ENCODE data around the gene CEACAM19.

CEACAM19 gene

DNA sequence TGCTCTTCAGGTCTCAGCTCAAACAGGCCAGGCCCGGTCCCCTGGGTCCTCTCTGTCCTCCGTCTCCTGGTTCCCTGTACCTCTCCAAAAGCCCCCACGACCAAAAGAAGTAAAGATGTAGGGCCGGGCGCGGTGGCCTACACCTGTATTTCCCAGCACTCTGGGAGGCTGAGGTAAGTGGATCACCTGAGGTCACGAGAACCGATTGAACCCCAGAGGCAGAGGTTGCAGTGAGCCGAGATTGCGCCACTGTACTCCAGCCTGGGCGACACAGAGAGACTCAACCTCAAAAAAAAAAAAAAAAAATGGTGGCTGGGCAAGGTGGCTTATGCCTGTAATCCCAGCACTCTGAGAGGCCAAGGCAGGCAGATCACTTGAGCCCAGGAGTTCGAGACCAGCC is 55.2 kb downstream of the CEACAM19 start:
- in situ Hi-C loops (cut with HindIII; ENCODE audit: low pct_unique_long_range_greater_than_20kb, low sequenced_read_pairs), result no loop called here
- no peak for TF ChIP-seq JUND (IDR thresholded peaks at IDR 0.05; ENCODE audit: low read depth)
- DNase-seq (ENCODE audit: low read depth in 1 of 2, low spot score in 1 of 2), result no peak

DNA sequence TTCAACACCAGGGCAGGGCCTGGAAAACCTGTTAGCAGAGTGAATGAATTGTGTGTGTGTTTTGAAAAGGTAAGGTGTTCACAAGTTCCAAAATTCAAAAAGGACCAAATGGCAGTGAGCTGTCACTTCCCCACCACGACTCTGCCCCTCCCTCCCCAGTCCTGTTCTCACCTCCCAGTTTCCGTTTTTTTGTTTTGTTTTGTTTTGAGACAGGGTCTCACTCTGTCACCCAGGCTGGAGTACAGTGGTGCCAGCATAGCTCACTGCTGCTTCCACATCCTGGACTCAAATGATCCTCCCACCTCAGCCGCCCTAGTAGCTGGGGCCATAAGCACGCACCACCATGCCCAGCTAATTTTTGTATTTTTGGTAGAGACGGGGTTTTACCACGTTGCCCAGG is 56.9 kb downstream of the CEACAM19 start:
- in situ Hi-C loops (cut with HindIII; ENCODE audit: low pct_unique_long_range_greater_than_20kb, low sequenced_read_pairs), result no loop called here
- TF ChIP-seq JUND (IDR thresholded peaks at IDR 0.05; ENCODE audit: low read depth), result no peak
- no peak for DNase-seq (ENCODE audit: low read depth in 1 of 2, low spot score in 1 of 2)

DNA sequence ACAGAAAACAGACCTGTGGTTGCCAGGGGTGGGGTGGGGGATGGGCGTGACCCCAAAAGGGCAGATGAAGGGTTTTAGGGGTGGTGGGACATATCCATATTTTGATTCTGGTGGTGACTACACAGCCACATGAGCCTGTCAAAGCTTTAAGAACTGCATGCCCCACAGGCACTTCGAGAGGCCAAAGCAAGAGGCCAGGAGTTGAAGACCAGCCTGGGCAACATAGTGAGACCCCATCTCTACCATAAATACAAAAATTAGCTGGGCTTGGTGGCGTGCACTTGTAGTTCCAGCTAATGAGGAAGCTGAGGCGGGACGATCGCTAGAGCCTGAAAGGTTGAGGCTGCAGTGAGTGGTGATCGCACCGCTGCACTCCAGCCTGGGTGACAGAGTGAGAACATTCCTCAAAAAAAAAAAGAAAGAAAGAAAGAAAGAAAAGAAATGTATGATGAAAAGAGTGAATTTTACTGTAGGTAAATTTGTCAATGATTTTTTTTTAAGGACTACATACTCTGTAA is 58.3 kb downstream of the CEACAM19 start:
- in situ Hi-C loops (cut with HindIII; ENCODE audit: low pct_unique_long_range_greater_than_20kb, low sequenced_read_pairs), result no loop called here
- DNase-seq (ENCODE audit: low read depth in 1 of 2, low spot score in 1 of 2), result no peak
- no peak for TF ChIP-seq JUND (IDR thresholded peaks at IDR 0.05; ENCODE audit: low read depth)

DNA sequence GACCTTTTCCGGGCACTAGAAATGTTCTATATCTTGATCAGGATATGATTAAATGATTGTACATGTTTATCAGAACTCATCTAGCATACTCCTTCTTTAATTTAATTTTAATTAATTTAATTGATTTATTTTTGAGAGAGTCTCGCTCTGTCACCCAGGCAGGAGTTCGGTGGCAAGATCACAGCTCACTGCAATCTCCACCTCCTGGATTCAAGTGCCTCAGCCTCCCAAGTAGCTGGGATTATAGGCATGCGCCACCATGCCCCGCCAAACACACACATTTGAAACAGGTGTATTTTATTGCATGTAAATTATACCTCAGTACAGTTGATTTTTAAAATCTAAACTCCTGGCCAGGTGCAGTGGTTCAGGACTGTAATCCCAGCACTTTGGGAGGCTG is 59.8 kb downstream of the CEACAM19 start:
- no peak for TF ChIP-seq JUND (IDR thresholded peaks at IDR 0.05; ENCODE audit: low read depth)
- DNase-seq (ENCODE audit: low read depth in 1 of 2, low spot score in 1 of 2), result no peak
- in situ Hi-C loops (cut with HindIII; ENCODE audit: low pct_unique_long_range_greater_than_20kb, low sequenced_read_pairs), result no loop called here

DNA sequence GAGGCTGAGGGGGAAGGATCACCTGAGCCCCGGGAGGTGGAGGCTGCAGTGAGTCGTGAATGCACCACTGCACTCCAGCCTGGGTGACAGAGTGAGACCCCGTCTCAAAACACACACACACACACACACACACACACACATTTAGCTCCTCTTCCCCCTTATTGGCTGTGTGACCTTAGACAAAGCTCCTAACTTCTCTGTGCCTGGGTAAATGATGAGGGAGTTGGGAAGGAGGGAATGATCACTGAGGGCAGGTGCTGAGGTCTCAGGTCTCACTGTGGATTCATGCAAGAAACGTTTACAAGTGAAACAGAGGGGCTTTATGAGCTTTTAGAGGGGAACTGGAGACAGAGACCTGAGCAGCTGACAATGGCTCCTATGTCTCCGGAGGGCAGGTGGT is 60.3 kb downstream of the CEACAM19 start:
- no peak for DNase-seq (ENCODE audit: low read depth in 1 of 2, low spot score in 1 of 2)
- in situ Hi-C loops (cut with HindIII; ENCODE audit: low pct_unique_long_range_greater_than_20kb, low sequenced_read_pairs), result no loop called here
- no peak for TF ChIP-seq JUND (IDR thresholded peaks at IDR 0.05; ENCODE audit: low read depth)

DNA sequence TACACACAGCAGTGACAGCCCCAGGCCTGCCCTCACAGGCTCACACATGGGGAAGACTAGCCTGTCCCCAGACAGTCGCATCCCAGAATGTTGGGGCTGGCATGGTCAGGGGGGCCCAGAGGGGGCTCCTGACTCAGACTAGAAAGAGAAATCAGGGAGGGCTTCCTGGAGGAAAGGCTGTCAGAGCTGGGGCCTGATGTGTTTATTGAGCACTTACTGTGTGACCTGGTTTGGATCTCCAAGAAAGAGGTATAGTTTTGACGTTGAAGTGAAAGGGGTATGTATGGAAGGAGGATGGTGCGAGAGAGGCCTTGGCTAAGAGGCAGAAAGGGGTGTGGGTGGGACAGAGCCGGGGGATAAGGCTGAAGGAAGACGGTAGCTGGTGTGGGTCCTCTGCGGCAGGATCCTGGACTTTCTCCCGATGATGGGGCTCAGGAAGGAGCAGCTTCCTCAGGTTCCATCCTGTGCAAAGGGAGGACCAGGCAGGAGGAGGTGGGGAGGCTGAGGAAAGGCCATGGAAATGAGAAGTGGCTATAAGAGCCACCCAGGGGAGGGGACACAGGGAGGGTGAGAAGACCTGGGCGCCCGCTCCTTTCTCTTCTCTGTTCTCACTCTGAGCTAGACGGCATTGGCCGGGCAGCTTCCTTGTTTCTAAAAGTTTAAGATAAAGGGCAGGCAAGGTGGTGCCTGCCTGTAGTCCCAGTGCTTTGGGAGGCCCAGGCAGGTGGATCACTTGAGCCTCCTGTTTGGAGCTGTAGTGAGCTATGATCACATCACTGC is 61.1 kb downstream of the CEACAM19 start:
- in situ Hi-C loops (cut with HindIII; ENCODE audit: low pct_unique_long_range_greater_than_20kb, low sequenced_read_pairs), result no loop called here
- no peak for TF ChIP-seq JUND (IDR thresholded peaks at IDR 0.05; ENCODE audit: low read depth)

More for the DNA sequence above, 61.1 kb downstream of the CEACAM19 start:
- no peak for DNase-seq (ENCODE audit: low read depth in 1 of 2, low spot score in 1 of 2)
